ENCODE data around the gene TNFSF15. TPM values are rescaled to one million over a fixed set of nuclear protein-coding genes. Genes with fewer than 3 reads are reported as not detected.

Gene TNFSF15
- total RNA-seq, 1 donor from 2014 or later = 0.37 TPM

DNA sequence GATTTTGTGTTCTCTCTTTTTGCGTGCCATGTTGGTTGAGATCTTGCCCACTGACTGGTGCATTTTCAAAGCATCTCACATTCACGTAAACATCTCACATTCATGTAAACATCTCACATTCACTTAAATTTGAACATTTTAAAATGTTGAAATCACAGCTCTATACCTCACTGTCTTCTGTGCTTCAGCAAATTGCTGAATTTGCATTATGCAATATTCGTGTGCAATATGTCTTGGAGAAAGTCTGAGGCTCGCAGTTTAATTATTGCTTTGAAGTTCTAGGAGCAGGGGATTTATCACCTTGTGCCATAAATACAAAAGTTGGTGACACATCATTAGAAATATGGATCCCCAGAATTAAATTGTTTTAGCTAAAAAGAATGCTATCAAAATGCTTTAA lies 42.6 kb downstream of the TNFSF15 start:
- TF ChIP-seq, protein P1, sequence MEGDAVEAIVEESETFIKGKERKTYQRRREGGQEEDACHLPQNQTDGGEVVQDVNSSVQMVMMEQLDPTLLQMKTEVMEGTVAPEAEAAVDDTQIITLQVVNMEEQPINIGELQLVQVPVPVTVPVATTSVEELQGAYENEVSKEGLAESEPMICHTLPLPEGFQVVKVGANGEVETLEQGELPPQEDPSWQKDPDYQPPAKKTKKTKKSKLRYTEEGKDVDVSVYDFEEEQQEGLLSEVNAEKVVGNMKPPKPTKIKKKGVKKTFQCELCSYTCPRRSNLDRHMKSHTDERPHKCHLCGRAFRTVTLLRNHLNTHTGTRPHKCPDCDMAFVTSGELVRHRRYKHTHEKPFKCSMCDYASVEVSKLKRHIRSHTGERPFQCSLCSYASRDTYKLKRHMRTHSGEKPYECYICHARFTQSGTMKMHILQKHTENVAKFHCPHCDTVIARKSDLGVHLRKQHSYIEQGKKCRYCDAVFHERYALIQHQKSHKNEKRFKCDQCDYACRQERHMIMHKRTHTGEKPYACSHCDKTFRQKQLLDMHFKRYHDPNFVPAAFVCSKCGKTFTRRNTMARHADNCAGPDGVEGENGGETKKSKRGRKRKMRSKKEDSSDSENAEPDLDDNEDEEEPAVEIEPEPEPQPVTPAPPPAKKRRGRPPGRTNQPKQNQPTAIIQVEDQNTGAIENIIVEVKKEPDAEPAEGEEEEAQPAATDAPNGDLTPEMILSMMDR (IDR thresholded peaks at IDR 0.05) = no peak

DNA sequence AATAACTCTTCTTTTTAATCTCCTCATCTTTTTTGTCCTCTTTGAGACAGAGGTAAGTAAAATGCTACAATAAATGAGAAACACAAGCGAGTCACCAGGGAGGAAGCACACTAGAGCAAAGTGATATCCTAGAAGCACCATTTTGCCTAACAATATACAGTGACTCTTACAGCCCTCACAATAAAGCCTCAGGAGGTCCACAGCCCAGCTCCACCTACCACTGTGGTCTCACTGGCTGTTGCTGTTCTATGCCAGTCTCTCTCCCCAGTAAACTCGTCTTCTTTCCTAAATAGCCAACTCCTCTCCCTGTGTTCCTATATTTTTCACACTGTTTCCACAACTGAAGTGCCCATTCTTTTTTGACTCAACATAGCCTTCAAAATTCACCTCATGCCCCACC lies 44.3 kb downstream of the TNFSF15 start:
- H3K9me3 Mint-ChIP-seq (ENCODE audit: low read depth) = no peaks in the 10 kb centered on the region
- peaks cover 17% of the 10 kb centered on the region for H3K27me3 Mint-ChIP-seq (ENCODE audit: low read depth)
- no peaks in the 10 kb centered on the region for H3K36me3 Mint-ChIP-seq (ENCODE audit: low read depth)
- no peak for DNase-seq (ENCODE audit: low spot score)
- H3K4me3 Mint-ChIP-seq (ENCODE audit: unreplicated experiment) = no peak overlapping the region
- peaks cover 8% of the 10 kb centered on the region for H3K4me1 Mint-ChIP-seq (ENCODE audit: low read depth)
- H3K27ac Mint-ChIP-seq (ENCODE audit: unreplicated experiment) = no peak overlapping the region
- TF ChIP-seq, protein P1 (IDR thresholded peaks at IDR 0.05) = no peak

More for the DNA sequence above, 42.6 kb downstream of the TNFSF15 start:
- H3K4me3 Mint-ChIP-seq (ENCODE audit: unreplicated experiment) = no peak overlapping the region
- H3K27me3 Mint-ChIP-seq (ENCODE audit: low read depth) = peaks cover 17% of the 10 kb centered on the region
- H3K36me3 Mint-ChIP-seq (ENCODE audit: low read depth) = no peaks in the 10 kb centered on the region
- no peaks in the 10 kb centered on the region for H3K9me3 Mint-ChIP-seq (ENCODE audit: low read depth)
- H3K4me1 Mint-ChIP-seq (ENCODE audit: low read depth) = no peaks in the 10 kb centered on the region
- H3K27ac Mint-ChIP-seq (ENCODE audit: unreplicated experiment) = no peak overlapping the region
- no peak for DNase-seq (ENCODE audit: low spot score)

DNA sequence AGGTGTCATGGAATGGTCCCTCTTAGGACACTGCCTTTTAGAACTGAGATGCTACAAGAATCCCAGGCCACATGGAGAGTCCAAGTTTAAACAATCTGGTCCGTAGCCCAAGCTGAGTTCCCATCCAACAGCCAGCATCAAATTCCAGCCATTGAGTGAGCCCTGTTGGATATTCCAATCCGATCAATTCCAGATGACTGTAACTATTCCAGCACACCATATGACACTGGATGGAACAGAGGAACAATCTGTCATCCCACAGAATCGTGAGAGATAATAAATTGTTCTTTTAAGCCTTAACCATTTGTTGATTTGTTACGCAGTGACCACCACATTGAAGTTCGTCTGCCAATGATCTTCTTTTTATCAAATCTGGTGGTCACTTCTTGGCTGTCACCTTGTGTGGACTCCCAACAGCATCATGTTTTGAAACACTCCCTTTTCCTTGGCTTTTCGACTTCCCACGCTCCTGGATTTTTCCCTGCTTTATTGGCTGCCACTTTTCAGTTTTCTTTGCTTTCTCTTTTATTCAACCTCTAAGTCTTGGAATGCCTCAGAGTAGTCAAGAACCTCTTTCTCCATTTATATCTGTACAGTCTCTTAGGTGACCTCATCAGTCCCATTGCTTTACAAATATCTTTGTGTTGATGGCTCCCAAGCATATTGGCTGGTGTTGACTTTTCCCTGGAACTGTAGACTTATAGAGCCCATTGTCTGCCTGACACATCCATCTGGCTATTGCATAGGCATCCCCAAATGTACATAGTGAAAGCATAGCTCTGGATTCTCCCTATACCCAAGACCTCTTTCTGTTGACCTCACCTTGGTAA lies 46.1 kb downstream of the TNFSF15 start:
- no peak for DNase-seq (ENCODE audit: low spot score)
- TF ChIP-seq, protein P1 (IDR thresholded peaks at IDR 0.05) = no peak
- H3K9me3 Mint-ChIP-seq (ENCODE audit: low read depth) = no peaks in the 10 kb centered on the region
- H3K4me3 Mint-ChIP-seq (ENCODE audit: unreplicated experiment) = no peak overlapping the region
- H3K4me1 Mint-ChIP-seq (ENCODE audit: low read depth) = peaks cover 8% of the 10 kb centered on the region
- no peak overlapping the region for H3K27ac Mint-ChIP-seq (ENCODE audit: unreplicated experiment)
- peaks cover 16% of the 10 kb centered on the region for H3K27me3 Mint-ChIP-seq (ENCODE audit: low read depth)
- H3K36me3 Mint-ChIP-seq (ENCODE audit: low read depth) = peaks cover 7% of the 10 kb centered on the region

DNA sequence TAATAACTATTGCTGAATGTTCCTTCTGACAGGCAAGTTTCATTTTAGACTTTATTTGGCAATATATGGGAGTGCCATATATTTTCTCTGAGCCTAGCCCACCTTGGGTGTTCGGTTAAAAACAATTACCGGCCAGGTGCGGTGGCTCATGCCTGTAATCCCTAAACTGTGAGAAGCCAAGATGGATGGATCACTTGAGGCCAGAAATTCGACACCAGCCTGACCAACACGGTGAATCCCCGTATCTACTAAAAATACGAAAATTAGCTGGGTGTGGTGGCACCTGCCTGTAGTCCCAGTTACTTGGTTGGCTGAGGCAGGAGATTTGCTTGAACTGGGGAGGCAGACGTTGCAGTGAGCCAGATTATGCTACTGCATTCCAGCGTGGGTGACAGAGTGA lies 47.9 kb downstream of the TNFSF15 start:
- no peak overlapping the region for H3K4me3 Mint-ChIP-seq (ENCODE audit: unreplicated experiment)
- H3K36me3 Mint-ChIP-seq (ENCODE audit: low read depth) = peaks cover 7% of the 10 kb centered on the region
- no peak for DNase-seq (ENCODE audit: low spot score)
- peaks cover 9% of the 10 kb centered on the region for H3K27me3 Mint-ChIP-seq (ENCODE audit: low read depth)
- peaks cover 8% of the 10 kb centered on the region for H3K4me1 Mint-ChIP-seq (ENCODE audit: low read depth)
- H3K9me3 Mint-ChIP-seq (ENCODE audit: low read depth) = no peaks in the 10 kb centered on the region
- H3K27ac Mint-ChIP-seq (ENCODE audit: unreplicated experiment) = no peak overlapping the region
- TF ChIP-seq, protein P1 (IDR thresholded peaks at IDR 0.05) = no peak

DNA sequence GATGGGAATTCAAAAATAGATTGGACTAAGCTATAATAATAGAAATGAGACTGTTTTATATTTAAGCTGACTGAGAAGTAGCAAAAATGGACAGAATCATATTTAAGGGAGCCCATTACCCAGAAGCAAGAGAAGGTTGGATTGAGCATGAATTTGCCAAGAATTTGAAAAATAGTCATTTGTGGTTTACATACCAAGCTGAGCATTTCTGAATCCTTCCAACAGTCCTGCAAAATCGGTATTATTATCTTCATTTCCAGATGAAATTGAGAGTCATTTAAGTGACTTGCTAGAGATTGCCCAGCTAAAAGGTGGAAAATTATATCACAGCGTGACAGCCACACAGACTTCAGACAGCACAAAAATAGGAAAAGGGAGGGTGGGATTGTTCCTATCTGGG lies 48.4 kb downstream of the TNFSF15 start:
- Mint-ChIP-seq H3K4me1 (ENCODE audit: low read depth) (peaks cover 8% of the 10 kb centered on the region), H3K9me3 (ENCODE audit: low read depth) (no peaks in the 10 kb centered on the region), H3K4me3 (ENCODE audit: unreplicated experiment) (no peak overlapping the region), H3K27me3 (ENCODE audit: low read depth) (peaks cover 6% of the 10 kb centered on the region), H3K27ac (ENCODE audit: unreplicated experiment) (no peak overlapping the region), H3K36me3 (ENCODE audit: low read depth) (peaks cover 7% of the 10 kb centered on the region)
- TF ChIP-seq, protein P1 (IDR thresholded peaks at IDR 0.05) = no peak
- no peak for DNase-seq (ENCODE audit: low spot score)

Measured in chondrocyte (in vitro differentiated cells).